Epithelial cell of prostate (primary cell): ENCODE data around the gene EHMT1.
"Not testable (repeated sequence)": the region's sequence is repeated elsewhere in the genome, so short reads cannot be mapped to it uniquely, and the experiment has no call there.

Source experiments
- DNase-seq: peaks from one replicate; pipeline ENCODE4 v3.0.0-alpha.2; 2011; ENCODE audit warnings: low read depth, low spot score
- H3K27ac ChIP-seq: fragments of 450-650 bp; 2 replicates; pipeline ENCODE4 v1.5.1; 2017; ENCODE audit warnings: mild to moderate bottlenecking

EHMT1 gene

DNA sequence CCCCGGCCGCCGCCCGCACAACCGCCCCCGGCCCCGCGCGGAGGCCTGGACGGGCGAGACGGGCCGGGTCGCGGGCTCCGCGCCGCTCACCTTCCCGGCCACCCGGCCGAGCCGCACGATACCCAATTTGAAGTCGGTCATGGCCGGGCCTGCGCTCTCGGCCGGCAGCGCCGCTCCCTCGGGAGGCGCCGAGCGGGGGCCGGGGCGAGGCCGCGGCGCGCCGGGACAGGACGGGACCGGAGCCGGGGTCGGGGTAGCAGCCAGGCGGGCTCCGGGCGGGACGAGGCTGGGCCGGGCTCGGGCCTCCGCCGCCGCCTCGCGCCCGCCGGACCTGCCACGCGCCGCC lies 28.7 kb upstream of the EHMT1 start:
- H3K27ac ChIP-seq = peak overlapping the region; percentile 23
- no peak for DNase-seq

DNA sequence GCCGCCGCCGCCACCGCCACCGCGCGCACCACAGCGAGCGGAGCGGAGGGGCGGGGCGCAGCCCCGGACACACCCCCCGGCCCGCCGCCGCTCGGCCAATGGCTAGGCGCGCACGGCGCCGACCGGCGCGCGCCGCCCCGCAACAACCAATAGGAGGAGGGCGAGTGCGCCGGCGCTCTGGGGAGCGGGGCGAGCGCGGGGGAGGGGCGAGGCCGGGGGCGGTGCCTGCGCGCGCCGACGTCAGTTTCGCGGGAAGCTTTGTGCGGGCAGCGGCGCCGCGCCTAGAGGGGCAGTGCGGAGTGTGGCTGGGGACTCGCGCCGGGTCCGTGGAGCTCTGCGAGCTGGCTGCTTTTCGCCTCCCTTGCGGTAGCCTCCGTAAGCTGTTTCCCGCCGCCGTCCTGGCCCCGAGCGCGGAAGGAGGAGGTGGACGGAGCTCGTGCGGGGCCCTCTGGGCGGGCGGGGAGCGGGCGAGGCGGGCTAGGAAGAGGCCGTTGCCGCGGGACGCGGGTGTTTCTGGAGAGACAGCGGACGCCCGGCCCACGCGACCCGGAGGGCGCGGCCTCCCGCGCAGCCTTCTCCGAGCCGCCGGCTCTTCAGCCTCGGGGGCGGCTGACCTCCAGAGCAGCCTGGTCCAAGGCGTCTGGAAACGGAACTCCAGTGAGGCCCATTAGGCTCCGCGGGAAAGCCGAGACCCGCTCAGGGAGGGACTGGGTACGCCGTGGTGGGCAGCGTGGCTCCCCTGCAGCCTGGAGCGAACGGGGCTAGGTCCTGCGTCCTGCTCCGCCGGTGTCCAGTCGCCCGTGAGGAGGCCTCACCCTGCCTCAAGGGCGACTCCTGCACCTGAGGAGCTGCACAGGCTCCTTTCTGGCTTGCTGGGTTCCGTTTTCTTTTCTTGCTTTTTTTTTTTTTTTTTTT lies 28.1 kb upstream of the EHMT1 start, which contains the start of gene ZMYND19:
Gene ZMYND19 (minus strand): TSS at position 44 of the 915 bp plus-strand sequence. CDS start 249 bp downstream, outside the sequence.
- peak within 1 kb of the TSS; percentile 23 for H3K27ac ChIP-seq
- DNase-seq = peak; percentile 16

DNA sequence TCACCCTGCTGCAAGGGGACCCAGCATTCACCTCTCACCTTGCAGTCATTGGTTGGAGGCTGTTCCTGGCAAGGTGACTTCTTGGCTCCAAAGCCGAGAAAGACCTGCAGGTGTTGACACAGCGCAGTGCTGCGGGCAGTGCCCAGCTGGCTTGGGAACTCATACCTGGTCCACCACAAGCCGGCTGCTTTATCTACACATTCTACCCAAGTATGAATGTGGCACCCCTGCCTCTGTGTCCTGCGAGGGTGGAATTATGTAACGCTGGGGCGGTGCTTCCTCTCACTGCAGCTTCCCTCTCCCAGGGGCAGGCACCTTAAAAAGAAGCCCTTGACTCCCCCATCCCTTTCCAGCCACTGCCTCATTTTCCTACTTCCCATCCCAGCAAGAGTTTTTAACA lies 26.0 kb upstream of the EHMT1 start:
- no peak overlapping the region for H3K27ac ChIP-seq
- no peak for DNase-seq

DNA sequence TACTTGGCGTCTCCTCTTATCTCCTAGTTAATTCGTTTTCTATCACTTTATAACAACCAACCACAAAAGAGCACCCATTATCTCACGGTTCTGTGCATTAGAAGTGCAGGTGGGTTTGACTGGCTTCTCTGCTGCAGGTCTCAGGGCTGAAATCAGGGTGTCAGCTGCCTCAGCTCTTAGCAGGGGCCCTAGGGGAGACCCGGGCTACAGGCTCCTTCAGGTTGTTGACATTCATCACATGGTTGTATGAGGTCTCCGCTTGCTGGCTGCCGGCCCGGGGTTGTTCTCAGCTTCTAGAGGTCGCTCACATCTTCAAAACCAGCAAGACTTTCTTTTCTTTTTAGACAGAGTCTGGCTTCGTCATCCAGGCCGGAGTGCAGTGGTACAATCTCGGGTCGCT lies 25.6 kb upstream of the EHMT1 start:
- no peak overlapping the region for H3K27ac ChIP-seq
- DNase-seq = no peak

DNA sequence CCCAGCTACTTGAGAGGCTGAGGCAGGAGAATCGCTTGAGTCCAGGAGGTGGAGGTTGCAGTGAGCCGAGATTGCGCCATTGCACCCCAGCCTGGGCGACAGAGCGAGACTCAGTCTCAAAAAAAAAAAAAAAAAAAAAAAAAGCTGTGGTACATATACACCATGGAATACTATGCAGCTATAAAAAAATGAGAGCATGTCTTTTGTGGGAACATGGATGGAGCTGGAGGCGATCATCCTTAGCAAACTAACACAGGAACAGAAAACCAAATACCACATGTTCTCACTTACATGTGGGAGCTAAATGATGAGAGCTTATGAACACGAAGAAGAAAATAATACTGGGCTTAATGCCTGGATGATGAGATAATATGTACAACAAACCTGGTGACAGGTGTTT lies 22.2 kb upstream of the EHMT1 start:
- DNase-seq, H3K27ac ChIP-seq: not testable (repeated sequence)

DNA sequence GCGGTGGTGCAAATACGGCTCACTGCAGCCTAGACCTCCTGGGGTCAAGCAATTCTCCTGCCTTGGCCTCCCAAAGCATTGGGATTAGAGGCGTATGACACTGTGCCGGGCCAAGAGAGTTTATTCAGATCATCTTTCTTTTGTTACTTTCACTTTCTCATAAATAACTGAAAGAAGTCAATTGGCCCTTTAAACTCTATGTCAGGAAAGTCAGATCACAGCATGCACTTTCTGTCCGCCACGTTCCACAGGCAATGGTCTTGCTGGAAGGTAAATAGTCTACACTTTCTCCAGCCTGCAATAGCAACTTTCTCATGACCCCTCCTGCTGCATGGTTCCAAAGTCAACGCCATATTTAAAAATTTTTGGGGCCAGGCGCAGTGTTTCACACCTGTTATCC lies 19.9 kb upstream of the EHMT1 start:
- DNase-seq = no peak

DNA sequence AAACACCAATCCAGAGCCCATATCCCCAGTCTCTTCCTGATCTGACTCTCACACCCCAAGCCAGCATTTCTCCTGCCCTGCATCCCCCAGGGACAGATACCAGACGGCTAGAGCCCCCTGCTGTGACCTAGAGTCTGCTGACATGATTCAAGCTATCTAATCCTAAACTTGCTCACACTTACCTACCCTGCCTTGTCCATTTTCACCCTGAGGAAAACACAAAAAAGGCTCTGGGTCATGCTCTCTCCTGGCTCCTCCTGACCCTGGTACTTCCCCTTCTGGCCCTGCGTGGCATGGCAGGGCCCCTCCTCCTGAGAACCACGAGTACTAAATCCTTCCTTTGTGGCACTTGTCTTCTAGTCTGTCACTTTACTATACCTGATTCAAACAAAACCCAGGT lies 16.1 kb upstream of the EHMT1 start:
- H3K27ac ChIP-seq = no peak overlapping the region
- DNase-seq = no peak

More for the DNA sequence above, 19.9 kb upstream of the EHMT1 start:
- no peak overlapping the region for H3K27ac ChIP-seq

DNA sequence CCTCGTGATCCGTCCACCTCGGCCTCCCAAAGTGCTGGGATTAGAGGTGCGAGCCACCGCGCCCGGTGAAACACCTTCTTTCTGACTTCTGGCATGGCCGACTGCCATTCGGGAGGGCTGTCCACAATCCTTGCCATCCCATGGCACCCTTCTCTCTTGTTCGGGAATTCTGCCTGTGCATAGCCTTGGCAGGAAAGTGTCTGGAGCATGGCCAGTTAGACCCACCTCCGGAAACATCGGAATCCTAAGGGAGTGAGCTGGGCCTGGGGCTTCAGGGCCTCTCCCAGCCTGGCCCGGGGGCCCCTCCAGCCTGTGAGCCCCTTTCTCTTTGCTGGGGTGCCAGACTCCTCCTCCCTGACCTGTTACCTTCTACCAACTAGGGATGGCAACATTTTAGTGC lies 14.9 kb upstream of the EHMT1 start:
- no peak overlapping the region for H3K27ac ChIP-seq
- no peak for DNase-seq

DNA sequence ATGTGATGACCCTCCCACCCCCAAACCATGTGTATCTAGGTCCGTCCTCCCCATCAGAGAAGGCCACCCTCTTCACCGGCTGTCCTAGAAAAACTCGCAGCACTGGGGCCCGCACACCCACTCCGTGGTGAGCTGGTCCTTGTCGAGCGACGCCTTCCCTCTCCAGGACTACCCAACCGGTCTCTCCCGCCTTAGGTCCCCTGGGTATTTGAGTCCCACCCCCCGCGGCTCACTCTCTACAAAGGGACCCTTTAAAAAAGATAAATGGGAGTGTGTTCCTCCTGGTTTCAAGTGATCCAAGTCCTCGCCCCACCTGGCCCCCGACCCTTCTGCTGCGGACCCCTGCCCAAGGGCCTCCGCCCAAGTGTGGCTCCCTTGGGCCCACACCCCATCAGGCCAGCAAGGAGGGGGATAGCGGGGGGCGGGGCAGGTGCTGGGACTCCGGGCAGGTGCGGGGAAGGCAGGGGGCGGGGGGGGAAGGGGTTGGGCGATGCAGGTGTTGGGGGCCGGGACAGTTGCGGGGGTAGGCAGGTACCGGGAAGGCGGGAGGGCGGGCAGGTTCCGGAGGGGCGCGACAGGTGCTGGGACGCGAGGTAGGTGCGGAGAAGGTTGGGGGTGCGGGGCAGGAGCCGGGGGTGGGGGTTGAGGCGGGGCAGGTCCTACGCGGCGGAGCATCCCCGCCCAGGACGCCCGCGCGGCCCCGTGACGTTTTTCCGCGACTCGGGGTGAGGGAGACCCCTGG lies 14.3 kb upstream of the EHMT1 start:
- DNase-seq = no peak

DNA sequence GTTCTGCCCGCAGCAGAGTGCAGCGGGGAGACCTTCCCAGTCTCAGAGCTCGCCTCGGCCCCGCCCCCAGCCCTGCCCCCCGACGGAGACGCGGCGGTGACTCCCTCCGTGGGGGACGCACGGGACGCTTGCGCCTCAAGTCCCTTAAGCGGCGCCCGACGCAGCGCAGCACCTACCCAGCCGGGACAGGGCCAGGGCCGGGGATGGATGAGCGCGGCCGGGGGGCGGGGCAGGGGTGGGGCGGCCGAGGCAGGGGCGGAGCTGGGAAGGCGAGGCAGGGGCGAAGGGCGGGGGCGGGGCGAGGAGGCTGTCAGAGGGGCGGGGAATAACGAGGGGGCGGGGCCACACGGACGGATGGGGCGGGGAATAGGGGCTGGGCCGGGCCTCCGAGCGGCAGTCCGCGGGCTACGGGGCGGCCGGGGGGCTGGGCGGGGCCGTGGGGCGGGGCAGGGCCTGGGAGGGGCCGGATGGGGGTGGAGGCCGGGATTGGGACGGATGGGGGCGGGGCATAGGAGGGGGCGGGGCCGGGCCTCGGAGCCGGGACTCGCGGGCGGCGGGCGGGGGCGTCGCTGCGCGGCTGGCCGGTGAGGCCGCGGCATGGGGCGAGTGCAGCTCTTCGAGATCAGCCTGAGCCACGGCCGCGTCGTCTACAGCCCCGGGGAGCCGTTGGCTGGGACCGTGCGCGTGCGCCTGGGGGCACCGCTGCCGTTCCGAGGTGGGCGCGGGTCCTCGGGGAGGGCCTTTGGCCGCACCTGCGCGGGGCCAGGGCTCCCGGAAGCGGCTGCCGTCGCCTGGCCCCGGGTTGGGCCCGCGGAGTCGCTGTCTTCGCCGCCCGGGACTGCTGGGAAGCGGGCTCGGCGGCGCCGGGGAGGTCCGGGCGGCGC lies 13.4 kb upstream of the EHMT1 start, which contains the start of gene ARRDC1:
Gene ARRDC1 (plus strand): TSS at position 566 of the 884 bp plus-strand sequence. CDS start 32 bp downstream, at position 598.
- H3K27ac ChIP-seq = peak within 1 kb of the TSS; percentile 88
- peak; percentile 18 for DNase-seq

More for the DNA sequence above, 14.3 kb upstream of the EHMT1 start:
- H3K27ac ChIP-seq = no peak overlapping the region

DNA sequence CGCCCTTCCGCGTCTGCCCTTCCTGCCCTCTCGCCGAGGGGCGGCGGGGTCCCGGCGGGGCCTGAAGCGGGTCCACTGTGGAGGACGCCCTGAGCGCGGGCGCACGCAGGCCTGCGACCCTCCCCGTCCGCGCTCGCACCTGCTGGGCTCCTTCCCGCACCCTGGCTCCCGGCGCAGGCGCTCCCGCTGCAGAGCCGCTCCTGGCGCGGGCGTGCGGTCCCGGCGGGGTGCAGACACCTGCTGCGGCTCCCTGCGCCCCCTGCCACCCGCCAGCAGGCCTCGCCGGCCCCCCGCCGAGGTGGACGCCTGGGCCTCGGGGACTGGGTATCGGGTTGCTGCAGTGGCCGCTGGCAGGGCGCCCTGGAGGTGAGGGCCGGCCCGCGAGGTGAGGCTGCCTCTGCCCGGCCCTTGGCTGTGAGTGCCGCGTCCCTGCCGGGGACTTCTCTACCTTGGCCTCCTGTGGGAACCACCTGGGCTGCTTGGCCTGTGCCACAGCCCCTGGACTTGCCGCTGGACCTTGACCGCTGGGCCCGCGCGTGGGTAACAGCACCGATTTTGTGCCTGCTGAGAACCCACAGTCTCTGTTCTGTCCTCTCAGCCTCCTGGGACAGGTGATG lies 12.7 kb upstream of the EHMT1 start:
- peak overlapping the region; percentile 88 for H3K27ac ChIP-seq
- no peak for DNase-seq

DNA sequence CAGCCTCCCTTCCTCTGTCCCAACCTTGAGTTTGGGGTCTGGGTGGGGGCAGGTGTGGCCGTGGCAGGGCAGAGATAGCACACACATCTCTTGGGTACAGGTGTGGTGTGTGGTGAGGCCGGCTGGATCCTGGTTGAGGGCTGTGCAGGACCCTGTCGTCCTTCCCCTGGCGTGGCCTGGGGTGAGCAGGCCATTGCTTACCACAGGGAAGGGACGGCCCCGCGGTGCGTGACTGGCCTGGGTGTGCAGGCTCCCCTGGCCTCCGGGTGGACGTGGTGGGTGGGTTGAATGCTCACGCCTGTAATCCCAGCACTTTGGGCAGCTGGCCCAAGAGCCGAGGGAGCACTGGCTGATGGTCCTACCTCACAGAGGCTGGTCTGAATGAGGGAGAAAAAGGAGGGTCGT lies 12.1 kb upstream of the EHMT1 start:
- DNase-seq = no peak
- peak overlapping the region; percentile 88 for H3K27ac ChIP-seq

DNA sequence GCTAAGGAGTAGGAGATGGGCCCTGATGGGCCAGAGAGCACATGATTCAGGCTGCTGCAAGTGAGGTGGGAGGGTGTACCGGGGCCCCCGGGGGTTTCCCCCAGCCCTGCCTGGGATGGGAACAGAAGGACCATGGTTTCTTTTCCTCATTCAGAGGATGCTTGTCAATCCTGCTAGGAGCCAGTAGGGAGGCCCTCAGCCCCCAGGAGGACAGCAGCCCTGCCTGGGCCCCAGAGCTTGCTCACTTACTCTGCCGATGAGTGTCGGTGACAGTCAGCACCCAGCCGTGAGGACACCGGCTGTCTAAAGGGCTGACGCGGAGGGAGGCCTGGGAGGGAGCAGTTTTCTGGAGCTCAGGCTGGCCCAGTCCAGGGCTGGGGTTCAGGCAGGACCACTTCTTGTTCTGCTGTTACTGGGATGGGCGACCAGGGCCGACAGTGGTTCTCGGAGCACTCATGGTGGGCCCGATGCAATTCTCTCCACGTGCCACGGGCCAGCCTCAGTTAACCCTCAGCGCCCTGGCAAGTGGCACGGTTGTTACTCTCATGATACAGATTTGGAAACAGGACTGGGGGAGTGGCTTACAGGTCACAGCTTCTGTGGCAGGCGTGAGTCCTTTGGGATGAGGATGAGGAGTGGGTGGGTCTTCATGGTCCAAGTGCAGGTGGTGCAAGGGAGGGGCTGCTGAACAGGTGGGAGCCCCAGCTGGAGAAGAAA lies 11.5 kb upstream of the EHMT1 start:
- peak overlapping the region; percentile 88 for H3K27ac ChIP-seq
- DNase-seq = no peak

DNA sequence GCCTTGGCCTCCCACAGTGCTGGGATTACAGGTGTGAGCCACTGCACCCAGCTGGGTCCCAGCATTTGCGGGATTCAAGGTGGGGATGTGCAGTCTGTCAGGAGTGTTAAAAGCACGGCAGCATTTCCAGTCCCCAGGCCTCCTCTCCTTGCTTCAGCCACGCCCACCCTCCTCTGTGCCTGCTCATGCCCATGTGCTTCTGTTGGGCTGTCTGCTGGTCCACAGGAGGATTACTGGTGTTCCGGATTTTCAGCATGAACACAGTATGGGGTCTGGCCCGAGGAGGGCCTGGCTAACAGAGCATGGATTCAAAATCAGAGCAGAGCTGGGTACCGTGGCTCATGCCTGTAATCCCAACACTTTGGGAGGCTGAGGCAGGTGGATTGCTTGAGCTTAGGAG lies 7.9 kb upstream of the EHMT1 start:
- no peak for DNase-seq
- H3K27ac ChIP-seq = peak overlapping the region; percentile 99

DNA sequence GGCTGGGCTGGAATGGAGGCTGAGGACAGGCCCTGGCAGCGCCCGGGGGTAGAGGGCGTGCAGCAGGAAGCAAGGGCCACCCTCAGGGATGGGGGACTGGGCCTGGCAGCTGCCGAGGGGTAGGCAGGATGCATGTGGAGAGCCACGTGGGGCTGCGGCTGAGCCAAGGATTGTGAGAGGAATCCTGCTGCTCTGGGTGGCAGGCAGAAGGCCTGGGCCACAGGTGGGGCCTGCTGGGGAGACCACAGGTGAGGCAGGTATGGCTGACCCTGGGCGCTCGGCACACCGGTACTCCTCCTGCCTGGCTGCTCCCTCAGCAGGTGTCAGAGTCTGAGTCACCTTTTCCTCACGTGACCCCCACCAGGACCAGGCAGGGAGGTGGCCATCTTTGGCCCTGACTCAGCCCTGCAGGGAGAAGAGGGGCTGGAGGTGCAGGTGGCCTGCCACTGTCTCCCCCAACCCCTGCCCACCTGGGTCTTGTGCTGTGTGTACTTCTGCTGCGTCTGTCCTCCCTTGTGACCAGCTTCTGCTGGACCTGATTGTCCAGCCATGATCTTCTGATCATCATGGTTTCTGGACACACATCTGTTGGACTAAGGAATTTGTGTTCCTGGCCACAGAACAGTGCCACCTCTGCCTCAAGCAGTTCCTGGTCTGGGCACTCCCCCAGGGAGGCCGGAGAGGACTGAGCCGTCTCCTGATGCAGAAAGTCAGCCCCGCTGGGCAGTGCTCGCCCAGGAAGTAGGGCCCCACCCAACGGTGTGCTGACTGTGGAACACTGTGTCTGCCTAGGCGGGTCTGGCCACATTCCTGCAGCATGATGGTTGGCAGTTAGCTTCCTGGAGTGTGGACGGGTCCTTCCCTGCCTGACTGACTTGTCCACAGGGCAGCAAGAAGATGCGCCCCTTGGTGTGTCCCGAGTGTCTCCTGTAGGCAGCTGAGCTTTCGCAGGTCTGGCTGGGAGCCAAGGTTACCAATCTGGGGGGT lies 6.9 kb upstream of the EHMT1 start:
- H3K27ac ChIP-seq = peak overlapping the region; percentile 99
- DNase-seq = peak; percentile 96

DNA sequence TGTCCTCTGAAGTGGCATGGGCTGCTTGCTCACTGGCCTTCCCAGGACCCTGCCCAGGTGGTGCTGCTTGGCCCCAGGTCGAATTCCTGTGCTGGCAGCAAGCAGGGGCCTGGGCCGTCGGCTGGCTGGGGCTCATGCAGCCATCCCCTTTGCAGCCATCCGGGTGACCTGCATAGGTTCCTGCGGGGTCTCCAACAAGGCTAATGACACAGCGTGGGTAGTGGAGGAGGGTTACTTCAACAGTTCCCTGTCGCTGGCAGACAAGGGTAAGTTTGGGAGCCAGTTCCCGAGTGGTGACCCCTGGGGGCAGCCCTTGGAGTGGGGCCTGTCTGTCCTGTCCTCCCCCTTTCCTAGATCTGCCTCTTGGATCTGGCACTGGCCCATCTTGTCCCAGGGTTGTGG lies 6.1 kb upstream of the EHMT1 start:
- peak overlapping the region; percentile 99 for H3K27ac ChIP-seq
- DNase-seq = no peak

DNA sequence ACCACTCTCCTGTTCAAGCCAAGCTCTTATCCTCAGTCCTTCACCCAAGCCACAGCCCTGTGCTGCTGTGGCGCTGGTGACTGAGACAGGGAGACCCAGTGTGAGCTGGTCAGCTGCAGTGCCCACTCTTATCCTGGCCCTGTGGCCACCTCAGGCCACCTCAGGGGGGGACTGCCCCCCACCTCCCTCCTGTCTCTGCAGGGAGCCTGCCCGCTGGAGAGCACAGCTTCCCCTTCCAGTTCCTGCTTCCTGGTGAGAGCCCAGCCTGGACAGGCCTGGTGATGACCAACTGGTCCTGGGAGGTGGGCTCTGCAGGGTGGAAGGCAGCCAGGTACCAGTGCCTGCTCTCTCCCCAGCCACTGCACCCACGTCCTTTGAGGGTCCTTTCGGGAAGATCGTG lies 5.5 kb upstream of the EHMT1 start:
- no peak for DNase-seq
- peak overlapping the region; percentile 99 for H3K27ac ChIP-seq
